Naive B cell (primary cell): ENCODE results near the gene ALDH16A1. TPM values are rescaled to one million over a fixed set of nuclear protein-coding genes. Genes with fewer than 3 reads are reported as not detected.

ENCODE experiments used
- ATAC-seq, 2 donors: fragments of 150-1000 bp; cut with Tn5 transposase; 2 replicates each; pipeline ENCODE4 v1.10.0; 2021; ENCODE audit warnings: low read depth in 2 of 2, mild to moderate bottlenecking in 2 of 2, moderate library complexity in 2 of 2
- DNase-seq: peaks from one replicate; pipeline ENCODE4 v3.0.0; 2022
- H3K27ac Mint-ChIP-seq, 6 donors: one replicate each; pipeline ENCODE4 v1.8.0; 2020 to 2022; ENCODE audit warnings: mild to moderate bottlenecking in 6 of 6, mixed read lengths in 6 of 6, moderate library complexity in 5 of 6, inconsistent platforms in 2 of 6
- H3K27me3 Mint-ChIP-seq, 3 donors: one replicate each; pipeline ENCODE4 v1.8.0; 2021 to 2022; ENCODE audit warnings: mixed read lengths in 3 of 3, mild to moderate bottlenecking in 1 of 3
- H3K36me3 Mint-ChIP-seq, 2 donors: one replicate each; pipeline ENCODE4 v1.8.0; 2020 to 2022; ENCODE audit warnings: mixed read lengths in 2 of 2, inconsistent platforms in 1 of 2, mild to moderate bottlenecking in 1 of 2
- H3K4me1 Mint-ChIP-seq, 3 donors: one replicate each; pipeline ENCODE4 v1.8.0; 2020 to 2022; ENCODE audit warnings: mixed read lengths in 3 of 3, inconsistent platforms in 1 of 3, mild to moderate bottlenecking in 1 of 3, moderate library complexity in 1 of 3
- H3K4me3 Mint-ChIP-seq, 8 donors: one replicate each; pipeline ENCODE4 v1.8.0; 2020 to 2022; ENCODE audit warnings: mild to moderate bottlenecking in 8 of 8, mixed read lengths in 8 of 8, moderate library complexity in 8 of 8, inconsistent platforms in 2 of 8
- H3K9me3 Mint-ChIP-seq, 7 donors: one replicate each; pipeline ENCODE4 v1.8.0; 2020 to 2022; ENCODE audit warnings: mixed read lengths in 7 of 7, mild to moderate bottlenecking in 5 of 7, inconsistent platforms in 2 of 7, moderate library complexity in 1 of 7
- polyA plus RNA-seq, 6 donors: library from polyadenylated mRNA; unstranded; fragments of 300-500 nt; fragmentation: Illumina TruSeq; gene quantifications; one replicate each; pipeline ENCODE4 v1.2.3, GENCODE V29; 2021; ENCODE audit warnings: low read depth in 6 of 6

The ALDH16A1 gene
- polyA plus RNA-seq, 6 donors from 2014 or later: 54.2 to 103 (median 74.6) TPM

DNA sequence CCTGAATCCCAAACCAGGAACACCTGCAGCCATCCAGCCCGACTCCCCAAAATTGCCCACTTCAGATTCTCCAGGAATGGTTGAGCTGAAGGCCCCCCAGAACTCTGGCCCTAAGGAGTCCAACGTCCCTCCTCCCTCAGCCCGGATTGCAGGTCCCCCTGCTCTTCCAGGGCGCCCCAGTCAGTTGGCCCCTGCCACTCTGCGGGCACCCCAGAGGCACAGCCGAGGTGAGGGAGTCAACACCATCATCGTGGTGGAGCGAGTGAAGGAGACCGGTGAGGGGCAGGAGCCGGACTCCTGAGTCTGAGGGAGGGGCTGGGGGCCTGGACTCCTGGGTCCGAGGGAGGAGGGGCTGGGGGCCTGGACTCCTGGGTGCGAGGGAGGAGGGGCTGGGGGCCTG, 25.7 kb upstream of the ALDH16A1 start:
- H3K4me1 Mint-ChIP-seq: peaks cover 45 to 76% (median 63%) of the 10 kb centered on the region in 3 donors
- H3K4me3 Mint-ChIP-seq: peak overlapping the region in 5 of 8 donors; percentile 13 to 78 (median 53)
- ATAC-seq: no peak
- H3K9me3 Mint-ChIP-seq: peaks cover 0 to 8% (median 1%) of the 10 kb centered on the region in 7 donors
- peaks cover 73 to 99% (median 98%) of the 10 kb centered on the region in 3 donors for H3K27me3 Mint-ChIP-seq
- peaks cover 0 to 25% of the 10 kb centered on the region in 2 donors for H3K36me3 Mint-ChIP-seq
- peak overlapping the region in 3 of 6 donors; percentile 63 to 72 (median 71) for H3K27ac Mint-ChIP-seq
- no peak for DNase-seq

DNA sequence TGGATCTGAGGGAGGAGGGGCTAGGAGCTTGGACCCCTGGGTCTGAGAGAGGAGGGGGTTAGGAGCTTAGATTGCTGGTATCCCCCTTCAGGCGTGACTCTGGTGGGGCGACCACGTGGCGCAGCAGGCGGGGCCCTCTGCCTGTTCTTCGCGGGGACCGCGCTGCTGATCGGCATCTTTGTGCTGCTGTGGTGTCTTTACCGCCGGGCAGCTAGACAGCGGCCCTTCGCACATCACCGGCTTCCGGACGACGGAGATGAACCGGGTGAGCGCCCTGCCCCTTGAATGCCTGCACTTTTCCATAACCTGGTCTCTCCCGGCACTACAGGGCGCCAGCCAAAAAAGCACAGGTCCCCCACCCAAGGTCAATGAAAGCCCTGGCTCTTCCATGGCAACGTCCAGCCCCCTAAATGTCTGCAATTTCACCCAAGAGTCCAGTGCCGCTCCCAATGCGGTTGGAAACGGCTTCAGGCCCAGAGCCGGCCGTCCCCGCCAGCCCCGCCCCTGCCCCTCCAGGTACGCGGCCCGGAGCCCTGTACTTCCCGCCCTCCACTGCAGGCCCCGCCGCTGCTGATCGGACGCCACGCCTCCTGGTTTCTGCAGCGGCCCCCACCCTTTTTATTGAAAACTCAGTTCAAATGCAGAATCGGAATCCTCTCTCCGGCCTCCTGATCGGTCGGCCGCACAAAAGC, 25.0 kb upstream of the ALDH16A1 start:
- peaks cover 0 to 6% (median 1%) of the 10 kb centered on the region in 7 donors for H3K9me3 Mint-ChIP-seq
- H3K4me1 Mint-ChIP-seq: peaks cover 44 to 76% (median 62%) of the 10 kb centered on the region in 3 donors
- peak; percentile 53 to 57 for ATAC-seq
- H3K27ac Mint-ChIP-seq: peak overlapping the region in 3 of 6 donors; percentile 47 to 86 (median 49)
- H3K4me3 Mint-ChIP-seq: peak overlapping the region; percentile 60 to 87 (median 78)
- peaks cover 69 to 98% (median 98%) of the 10 kb centered on the region in 3 donors for H3K27me3 Mint-ChIP-seq
- H3K36me3 Mint-ChIP-seq: peaks cover 0 to 27% of the 10 kb centered on the region in 2 donors
- DNase-seq: no peak

DNA sequence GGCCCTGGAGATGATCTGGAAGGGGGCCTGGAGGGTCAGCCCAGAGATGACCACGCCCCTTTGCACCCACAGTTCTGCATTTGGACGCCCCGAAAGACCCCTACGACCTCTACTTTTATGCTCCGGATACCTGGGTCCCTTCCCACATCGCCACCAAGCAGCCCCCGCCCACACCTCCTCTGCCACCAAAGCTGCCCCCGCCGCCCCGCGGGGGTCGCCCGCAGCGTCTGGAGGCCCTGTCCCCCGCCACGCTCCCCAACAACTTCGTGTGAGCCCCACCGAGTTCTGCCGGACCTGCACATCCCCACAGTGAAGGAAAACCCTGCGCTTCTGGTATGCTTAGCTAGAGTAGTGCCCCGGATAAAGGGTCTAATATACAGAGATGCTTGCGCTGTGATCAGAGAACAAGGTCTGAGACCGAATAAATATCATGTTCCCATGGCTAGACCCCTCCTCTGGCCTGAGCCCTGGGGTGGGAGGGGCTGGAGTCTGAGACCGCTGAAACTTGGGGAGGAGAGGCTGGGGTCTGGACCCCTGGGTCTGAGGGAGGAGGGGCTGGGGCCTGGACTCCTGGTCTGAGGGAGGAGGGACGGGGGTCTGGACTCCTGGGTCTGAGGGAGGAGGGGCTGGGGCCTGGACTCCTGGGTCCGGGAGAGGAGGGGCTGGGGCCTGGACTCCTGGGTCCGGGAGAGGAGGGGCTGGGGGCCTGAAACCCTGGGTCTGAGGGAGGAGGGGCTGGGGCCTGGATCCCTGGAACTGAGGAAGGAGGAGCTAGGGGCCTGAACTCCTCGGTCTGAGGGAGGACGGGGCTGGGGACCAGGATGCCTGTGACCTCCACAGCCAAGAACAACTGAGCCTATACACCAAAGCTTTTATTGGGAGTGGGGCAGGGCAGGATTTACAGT, 24.2 kb upstream of the ALDH16A1 start:
- DNase-seq (no peak), ATAC-seq (no peak)
- peak overlapping the region; percentile 60 to 87 (median 78) for H3K4me3 Mint-ChIP-seq
- peaks cover 46 to 75% (median 62%) of the 10 kb centered on the region in 3 donors for H3K4me1 Mint-ChIP-seq
- H3K9me3 Mint-ChIP-seq: peaks cover 0 to 6% (median 1%) of the 10 kb centered on the region in 7 donors
- peak overlapping the region in 1 of 6 donors; percentile 16 for H3K27ac Mint-ChIP-seq
- H3K27me3 Mint-ChIP-seq: peaks cover 69 to 98% (median 98%) of the 10 kb centered on the region in 3 donors
- peaks cover 0 to 27% of the 10 kb centered on the region in 2 donors for H3K36me3 Mint-ChIP-seq

DNA sequence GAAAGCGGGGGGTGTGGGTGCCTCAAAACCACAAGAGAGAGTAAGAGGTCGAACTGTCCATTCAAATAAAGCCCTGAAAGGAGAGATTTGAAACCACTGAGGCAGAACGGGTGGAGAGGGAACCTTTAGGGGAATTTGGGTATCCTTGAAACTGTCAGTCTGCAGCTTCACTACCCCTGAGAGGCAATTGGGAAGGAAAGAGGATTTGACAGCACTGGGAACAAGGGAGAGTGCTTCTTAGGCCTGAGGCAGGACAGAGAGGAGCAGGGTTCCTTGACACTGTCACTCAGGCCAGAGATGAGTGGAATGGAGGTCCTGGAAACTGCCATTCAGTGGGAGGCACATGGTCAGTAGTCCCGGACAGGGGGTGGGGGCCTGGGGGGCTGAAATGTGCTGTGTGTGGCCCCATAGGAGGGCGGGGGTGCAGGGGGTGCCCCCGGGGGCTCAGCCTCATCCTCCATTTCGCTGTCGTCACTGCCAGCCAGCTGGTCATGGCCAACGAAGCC, 22.8 kb upstream of the ALDH16A1 start:
- peaks cover 52 to 70% (median 61%) of the 10 kb centered on the region in 3 donors for H3K4me1 Mint-ChIP-seq

DNA sequence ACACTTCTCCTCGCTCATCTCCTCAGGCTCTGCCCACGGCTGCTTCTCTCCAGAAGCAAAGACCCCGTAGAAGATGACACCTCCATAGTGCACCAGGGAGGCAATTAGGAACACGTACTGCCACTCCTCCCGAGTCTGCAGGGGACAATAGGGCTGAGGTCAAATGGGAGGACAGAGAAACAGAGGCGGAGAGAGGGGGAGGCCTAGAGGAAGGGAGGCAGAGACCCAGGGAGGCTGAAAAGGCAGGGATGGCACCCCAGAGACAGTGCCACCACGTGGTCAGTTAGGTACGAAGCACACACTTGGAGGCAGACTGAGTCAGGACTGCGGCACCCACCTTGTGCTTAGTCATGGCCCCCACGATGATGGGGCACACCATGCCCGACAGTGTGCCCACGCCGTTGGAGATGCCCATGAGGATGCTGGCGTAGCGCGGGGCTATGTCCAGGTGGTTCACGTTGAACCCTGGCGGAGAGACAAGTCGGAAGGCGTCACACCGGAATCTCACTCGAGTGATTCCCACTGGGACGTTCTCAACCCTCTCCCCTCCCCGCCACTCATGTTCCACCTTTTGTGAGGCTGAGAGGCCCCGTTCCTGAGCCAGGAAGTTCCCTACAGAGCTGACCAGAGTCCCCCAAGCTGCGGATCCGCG, 22.2 kb upstream of the ALDH16A1 start:
- Mint-ChIP-seq H3K27me3 (peaks cover 68 to 96% (median 96%) of the 10 kb centered on the region in 3 donors), H3K27ac (peak overlapping the region in 3 of 6 donors; percentile 21 to 63 (median 28)), H3K4me3 (peak overlapping the region in 2 of 8 donors; percentile 10 to 42), H3K9me3 (peaks cover 0 to 7% (median 1%) of the 10 kb centered on the region in 7 donors), H3K4me1 (peaks cover 51 to 64% (median 57%) of the 10 kb centered on the region in 3 donors), H3K36me3 (peaks cover 0 to 34% of the 10 kb centered on the region in 2 donors)
- ATAC-seq (peak; percentile 25 to 31), DNase-seq (no peak)

More for the DNA sequence above, 22.8 kb upstream of the ALDH16A1 start:
- Mint-ChIP-seq H3K36me3 (peaks cover 0 to 29% of the 10 kb centered on the region in 2 donors), H3K4me3 (peak overlapping the region in 2 of 8 donors; percentile 42 to 43), H3K27ac (peak overlapping the region in 2 of 6 donors; percentile 21 to 66), H3K27me3 (peaks cover 68 to 96% (median 96%) of the 10 kb centered on the region in 3 donors), H3K9me3 (peaks cover 0 to 6% (median 1%) of the 10 kb centered on the region in 7 donors)
- DNase-seq (no peak), ATAC-seq (no peak)

DNA sequence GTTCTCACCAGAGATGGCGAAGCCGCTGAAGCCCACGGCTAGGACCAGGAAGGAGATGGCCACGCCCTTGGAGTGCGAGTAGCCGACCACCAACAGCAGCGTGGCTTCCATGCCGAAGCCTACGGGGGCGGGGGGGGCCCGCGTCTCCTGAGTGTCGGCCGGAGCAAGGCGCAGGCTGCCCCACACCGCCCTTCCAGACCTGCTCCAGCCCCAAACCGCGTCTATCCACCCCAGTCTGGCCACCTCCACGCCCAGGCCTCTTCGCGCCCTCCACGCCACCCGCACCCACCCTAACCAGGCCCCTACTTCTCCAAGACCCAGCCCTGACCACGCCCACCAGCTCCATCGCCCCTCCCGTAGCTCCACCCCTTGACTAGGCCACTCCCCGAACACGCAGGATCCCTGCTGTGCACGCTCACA, 21.7 kb upstream of the ALDH16A1 start:
- Mint-ChIP-seq H3K4me3 (peak overlapping the region in 1 of 8 donors; percentile 77), H3K9me3 (peaks cover 0 to 11% (median 1%) of the 10 kb centered on the region in 7 donors), H3K27me3 (peaks cover 68 to 96% (median 96%) of the 10 kb centered on the region in 3 donors), H3K4me1 (peaks cover 52 to 64% (median 56%) of the 10 kb centered on the region in 3 donors), H3K36me3 (peaks cover 0 to 37% of the 10 kb centered on the region in 2 donors), H3K27ac (no peak overlapping the region)
- ATAC-seq (peak in 1 of 2 donors; percentile 46), DNase-seq (no peak)

DNA sequence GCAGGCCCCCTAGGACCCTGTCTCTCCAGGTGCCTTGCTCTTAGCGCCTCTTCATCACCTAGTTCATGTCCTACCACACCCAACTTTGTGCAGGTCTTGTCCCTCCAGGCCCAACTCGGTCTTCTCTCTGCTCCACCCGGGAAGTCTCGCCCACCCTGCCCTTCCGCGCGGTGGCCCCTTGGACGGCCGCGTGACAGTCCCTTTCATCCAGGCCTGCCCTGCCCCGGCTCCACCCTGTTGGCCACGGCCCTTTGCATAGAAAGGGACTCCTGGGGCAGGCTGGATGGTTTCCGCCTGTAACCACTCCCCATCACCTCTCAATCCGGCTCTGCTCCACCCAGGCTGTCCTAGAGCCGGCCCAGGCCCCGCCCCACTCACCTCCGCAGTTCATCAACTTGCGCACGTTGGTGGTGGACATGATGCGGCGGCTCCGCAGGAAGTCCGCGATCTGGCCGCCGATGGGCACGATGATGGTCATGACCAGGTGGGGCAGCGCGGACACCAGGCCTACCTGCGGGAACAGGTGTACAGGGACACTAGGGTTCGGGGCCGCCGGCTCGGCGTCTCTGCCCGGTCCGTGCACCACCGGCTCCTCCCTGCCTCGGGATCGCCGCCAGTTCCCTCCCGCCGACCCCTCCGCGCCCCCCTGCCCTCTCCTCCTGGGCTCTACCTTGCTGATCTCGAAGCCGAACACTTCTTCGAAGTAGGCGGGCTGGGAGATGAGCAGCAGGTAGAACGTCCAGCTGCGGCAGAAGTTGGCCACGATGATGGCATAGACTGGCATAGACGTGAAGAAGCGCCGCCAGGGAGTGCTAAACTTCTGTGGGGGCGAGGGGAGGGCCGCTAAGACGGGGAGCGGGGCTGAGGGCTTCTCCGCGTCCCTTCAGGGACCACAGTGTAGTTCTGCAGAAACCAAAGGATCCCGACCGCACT, 20.6 kb upstream of the ALDH16A1 start:
- H3K27me3 Mint-ChIP-seq: peaks cover 68 to 96% (median 96%) of the 10 kb centered on the region in 3 donors
- peaks cover 48 to 60% (median 53%) of the 10 kb centered on the region in 3 donors for H3K4me1 Mint-ChIP-seq
- DNase-seq (no peak), ATAC-seq (peak; percentile 29 to 38)
- peak overlapping the region in 3 of 6 donors; percentile 68 to 87 (median 73) for H3K27ac Mint-ChIP-seq
- H3K9me3 Mint-ChIP-seq: peaks cover 0 to 12% (median 0%) of the 10 kb centered on the region in 7 donors
- H3K36me3 Mint-ChIP-seq: peaks cover 0 to 33% of the 10 kb centered on the region in 2 donors
- peak overlapping the region in 7 of 8 donors; percentile 20 to 69 (median 41) for H3K4me3 Mint-ChIP-seq

DNA sequence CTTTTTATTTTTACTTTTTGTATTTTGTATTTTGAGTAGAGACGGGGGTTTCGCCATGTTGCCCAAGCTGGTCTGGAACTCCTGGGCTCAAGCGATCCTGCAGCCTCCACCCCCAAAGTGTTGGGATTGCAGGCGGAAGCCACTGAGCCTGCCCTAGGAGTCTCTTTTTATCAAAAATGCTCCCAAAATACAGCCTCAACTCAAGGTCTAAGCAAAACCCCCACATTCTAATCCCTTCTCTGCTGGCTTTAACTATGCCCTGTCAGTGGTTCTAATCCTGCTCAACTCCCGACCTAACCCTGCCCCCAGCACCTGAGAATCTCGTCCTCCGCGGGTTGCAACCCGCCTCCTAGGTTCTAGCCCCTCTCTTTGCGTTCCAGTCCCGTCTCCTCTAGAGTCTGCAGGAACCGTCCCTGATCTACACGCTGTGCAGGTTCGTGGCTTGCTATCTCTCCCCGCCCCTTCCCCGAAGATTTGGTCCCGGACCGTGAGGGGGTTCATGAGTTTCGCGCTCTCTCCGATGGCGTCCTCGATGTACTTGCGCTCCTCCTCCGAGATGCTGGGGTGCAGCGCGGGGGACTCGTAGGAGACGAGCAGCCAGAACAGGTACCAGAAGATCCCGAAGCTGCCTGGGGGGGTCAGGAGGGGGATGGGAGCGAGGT, 19.7 kb upstream of the ALDH16A1 start:
- ATAC-seq (no peak), DNase-seq (no peak)
- Mint-ChIP-seq H3K4me1 (peaks cover 47 to 58% (median 54%) of the 10 kb centered on the region in 3 donors), H3K27ac (peak overlapping the region in 2 of 6 donors; percentile 8 to 78), H3K36me3 (peaks cover 0 to 32% of the 10 kb centered on the region in 2 donors), H3K9me3 (peaks cover 0 to 12% (median 0%) of the 10 kb centered on the region in 7 donors), H3K4me3 (peak overlapping the region in 6 of 8 donors; percentile 43 to 78 (median 57)), H3K27me3 (peaks cover 70 to 96% (median 96%) of the 10 kb centered on the region in 3 donors)

DNA sequence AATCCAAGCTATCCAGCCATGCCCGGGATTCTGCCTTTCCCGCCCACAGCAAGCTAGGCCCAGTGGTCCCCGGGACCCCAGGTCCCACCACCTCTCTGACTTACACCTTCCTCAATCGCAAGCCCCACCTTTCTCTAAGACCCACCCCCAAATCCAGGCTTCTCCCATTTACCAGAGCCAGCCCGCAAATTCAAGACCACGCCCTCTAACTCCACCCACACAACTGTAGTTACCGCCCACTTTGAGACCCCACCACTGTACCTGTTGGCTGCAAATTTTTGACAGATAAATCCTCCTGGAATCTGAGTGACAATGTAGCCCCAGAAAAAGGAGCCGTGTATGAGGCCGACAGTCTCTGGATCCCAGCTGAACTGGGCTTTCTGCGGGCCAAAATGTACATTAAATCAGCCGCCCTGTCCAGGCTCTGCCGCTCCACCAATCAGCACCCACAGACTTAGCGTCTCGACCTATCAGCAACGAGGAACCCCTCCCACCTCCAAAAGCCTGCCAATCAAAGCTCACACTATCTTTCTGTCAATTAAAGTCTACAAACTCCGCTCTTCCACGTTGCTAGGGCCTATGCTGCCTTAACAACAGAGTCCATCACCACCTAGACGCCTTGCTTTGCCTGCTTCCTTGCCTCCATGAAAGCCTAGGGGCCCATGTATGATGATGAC, 18.0 kb upstream of the ALDH16A1 start:
- DNase-seq (no peak), ATAC-seq (no peak)
- peak overlapping the region in 2 of 8 donors; percentile 14 to 83 for H3K4me3 Mint-ChIP-seq
- peaks cover 74 to 96% (median 96%) of the 10 kb centered on the region in 3 donors for H3K27me3 Mint-ChIP-seq
- peak overlapping the region in 3 of 6 donors; percentile 33 to 44 (median 40) for H3K27ac Mint-ChIP-seq
- H3K4me1 Mint-ChIP-seq: peaks cover 43 to 47% (median 47%) of the 10 kb centered on the region in 3 donors
- peaks cover 0 to 12% (median 0%) of the 10 kb centered on the region in 7 donors for H3K9me3 Mint-ChIP-seq
- peaks cover 0 to 32% of the 10 kb centered on the region in 2 donors for H3K36me3 Mint-ChIP-seq

DNA sequence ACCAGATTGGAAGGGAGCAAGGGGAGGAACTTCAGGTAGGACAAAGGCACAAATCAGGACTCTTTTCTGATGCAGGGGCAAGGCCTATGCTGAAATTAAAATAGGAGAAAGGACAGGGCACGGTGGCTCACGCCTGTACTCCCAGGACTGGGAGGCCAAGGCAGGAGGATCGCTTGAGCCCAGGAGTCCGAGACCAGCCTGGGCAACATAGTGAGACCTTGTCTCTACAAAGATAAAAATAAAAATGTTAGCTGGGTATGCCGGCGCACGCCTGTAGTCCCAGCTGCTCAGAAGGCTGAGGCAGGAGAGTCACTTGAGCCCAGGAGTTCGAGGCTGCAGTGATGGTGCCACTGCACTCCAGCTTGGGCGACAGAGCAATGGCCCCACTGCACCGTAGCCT, 17.4 kb upstream of the ALDH16A1 start:
- Mint-ChIP-seq H3K4me3 (peak overlapping the region in 4 of 8 donors; percentile 14 to 39 (median 33)), H3K9me3 (peaks cover 0 to 10% (median under 1%) of the 10 kb centered on the region in 7 donors)
- no peak for DNase-seq

More for the DNA sequence above, 17.4 kb upstream of the ALDH16A1 start:
- Mint-ChIP-seq H3K27ac (peak overlapping the region in 1 of 6 donors; percentile 44), H3K36me3 (peaks cover under 1 to 32% of the 10 kb centered on the region in 2 donors), H3K4me1 (peaks cover 39 to 52% (median 44%) of the 10 kb centered on the region in 3 donors), H3K27me3 (peaks cover 75 to 96% (median 96%) of the 10 kb centered on the region in 3 donors)
- no peak for ATAC-seq
